ENCODE results near the gene RIOK3.
A peak's percentile ranks its signal among the peaks of the same experiment; 100 is the strongest.
"Not testable (repeated sequence)": the region's sequence is repeated elsewhere in the genome, so short reads cannot be mapped to it uniquely, and the experiment has no call there.

RIOK3 gene

DNA sequence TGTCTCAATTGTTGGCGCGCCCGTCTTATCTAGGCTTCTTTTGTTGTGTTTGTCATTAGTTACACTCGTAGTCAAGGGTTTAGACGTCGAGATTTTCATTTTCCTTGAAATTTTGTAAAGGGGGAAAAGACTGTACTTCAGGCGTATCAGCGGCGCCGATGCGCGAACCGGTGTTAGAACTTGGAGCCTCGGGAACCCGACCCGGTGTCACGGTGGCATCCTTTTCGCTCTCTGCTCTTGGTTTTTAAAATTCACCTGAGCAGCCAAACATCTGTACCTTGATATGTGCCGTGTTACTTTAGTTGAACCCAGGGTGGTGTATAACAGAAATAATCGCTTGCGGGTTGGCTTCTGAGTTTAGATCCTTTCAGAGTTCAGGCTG lies 50.9 kb downstream of the RIOK3 start:
- DNase-seq (ENCODE audit: low spot score), result no peak
- TF ChIP-seq, protein P1, sequence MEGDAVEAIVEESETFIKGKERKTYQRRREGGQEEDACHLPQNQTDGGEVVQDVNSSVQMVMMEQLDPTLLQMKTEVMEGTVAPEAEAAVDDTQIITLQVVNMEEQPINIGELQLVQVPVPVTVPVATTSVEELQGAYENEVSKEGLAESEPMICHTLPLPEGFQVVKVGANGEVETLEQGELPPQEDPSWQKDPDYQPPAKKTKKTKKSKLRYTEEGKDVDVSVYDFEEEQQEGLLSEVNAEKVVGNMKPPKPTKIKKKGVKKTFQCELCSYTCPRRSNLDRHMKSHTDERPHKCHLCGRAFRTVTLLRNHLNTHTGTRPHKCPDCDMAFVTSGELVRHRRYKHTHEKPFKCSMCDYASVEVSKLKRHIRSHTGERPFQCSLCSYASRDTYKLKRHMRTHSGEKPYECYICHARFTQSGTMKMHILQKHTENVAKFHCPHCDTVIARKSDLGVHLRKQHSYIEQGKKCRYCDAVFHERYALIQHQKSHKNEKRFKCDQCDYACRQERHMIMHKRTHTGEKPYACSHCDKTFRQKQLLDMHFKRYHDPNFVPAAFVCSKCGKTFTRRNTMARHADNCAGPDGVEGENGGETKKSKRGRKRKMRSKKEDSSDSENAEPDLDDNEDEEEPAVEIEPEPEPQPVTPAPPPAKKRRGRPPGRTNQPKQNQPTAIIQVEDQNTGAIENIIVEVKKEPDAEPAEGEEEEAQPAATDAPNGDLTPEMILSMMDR (IDR thresholded peaks at IDR 0.05), result no peak
- Histone ChIP-seq H3K27ac (peak overlapping the region; percentile 88 to 92), H3K4me3 (peak overlapping the region; percentile 89)

DNA sequence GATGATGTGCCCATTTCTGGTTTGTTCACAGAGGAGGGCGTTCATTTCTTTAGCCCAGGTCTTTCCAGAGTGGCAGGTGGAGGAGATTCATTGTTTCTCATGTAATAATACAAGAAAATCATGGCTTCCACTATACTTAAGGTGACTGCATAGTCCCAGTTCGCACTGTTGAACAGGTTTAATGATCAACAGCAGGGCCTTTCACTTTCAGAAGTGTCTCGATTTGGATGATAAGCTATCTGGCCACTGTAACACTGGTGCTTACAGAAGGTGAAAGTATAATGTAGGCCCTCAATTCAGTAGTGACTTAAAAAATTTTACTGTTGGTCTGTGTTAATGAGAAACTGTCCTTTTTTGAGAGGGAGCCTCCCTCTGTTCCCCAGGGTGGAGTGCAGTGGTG lies 51.6 kb downstream of the RIOK3 start:
- TF ChIP-seq, protein P1 (IDR thresholded peaks at IDR 0.05), result no peak

DNA sequence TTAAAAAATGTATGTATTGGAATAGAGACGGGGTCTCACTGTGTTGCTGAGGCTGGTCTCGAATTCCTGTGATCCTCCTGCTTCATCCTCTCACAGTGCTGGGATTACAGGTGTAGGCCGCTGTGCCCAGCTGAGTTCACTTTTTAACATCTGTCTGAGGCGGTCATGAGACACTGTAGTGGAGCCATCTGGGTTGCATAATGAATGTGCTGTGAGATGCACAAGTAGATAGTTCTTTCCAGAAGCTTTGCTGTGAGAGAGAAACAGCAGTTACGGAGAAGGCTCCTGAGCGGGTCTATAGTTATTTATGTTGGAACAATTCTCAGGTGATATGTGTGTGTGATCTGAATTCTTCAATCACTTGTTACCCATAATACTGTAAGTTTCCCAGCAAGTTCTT lies 53.3 kb downstream of the RIOK3 start:
- Histone ChIP-seq H3K4me3 (no peak overlapping the region), H3K27ac (no peak overlapping the region)
- TF ChIP-seq, protein P1 (IDR thresholded peaks at IDR 0.05), result no peak
- no peak for DNase-seq (ENCODE audit: low spot score)

More for the DNA sequence above, 51.6 kb downstream of the RIOK3 start:
- DNase-seq (ENCODE audit: low spot score), result no peak
- Histone ChIP-seq H3K4me3 (peak overlapping the region; percentile 89), H3K27ac (no peak overlapping the region)

DNA sequence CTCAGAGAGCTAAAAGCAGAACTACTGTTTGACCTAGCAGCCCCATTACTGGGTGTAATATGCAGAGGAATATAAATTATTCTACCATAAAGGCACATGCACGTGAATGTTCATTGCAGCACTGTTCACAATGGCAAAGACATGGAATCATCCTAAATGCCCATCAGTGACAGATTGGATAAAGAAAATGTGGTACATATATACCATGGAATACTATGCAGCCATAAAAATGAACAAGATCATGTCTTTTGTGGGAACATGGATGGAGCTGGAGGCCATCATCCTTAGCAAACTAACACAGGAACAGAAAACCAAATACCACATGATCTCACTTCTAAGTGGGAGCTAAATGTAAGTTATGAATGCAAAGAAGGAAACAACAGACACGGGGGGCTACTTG lies 57.8 kb downstream of the RIOK3 start:
- not testable (repeated sequence) for H3K27ac ChIP-seq; H3K4me3 ChIP-seq; DNase-seq (ENCODE audit: low spot score)

DNA sequence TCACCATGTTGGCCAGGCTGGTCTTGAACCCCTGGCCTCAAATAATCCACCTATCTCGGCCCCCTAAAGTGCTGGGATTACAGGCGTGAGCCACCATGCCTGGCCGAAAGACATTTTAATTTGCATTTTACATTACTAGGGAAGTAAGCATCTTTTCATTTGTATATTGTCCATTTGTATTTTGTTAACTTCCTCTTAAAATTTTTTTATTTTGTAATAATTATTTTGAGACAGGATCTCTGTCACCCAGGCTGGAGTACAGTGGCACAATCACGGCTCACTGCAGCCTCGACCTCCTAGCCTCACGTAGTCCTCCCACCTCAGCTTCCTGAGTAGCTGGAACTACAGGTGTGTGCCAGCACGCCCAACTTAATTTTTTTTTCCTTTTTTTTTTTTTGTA lies 59.1 kb downstream of the RIOK3 start:
- not testable (repeated sequence) for H3K27ac ChIP-seq; DNase-seq (ENCODE audit: low spot score); H3K4me3 ChIP-seq

DNA sequence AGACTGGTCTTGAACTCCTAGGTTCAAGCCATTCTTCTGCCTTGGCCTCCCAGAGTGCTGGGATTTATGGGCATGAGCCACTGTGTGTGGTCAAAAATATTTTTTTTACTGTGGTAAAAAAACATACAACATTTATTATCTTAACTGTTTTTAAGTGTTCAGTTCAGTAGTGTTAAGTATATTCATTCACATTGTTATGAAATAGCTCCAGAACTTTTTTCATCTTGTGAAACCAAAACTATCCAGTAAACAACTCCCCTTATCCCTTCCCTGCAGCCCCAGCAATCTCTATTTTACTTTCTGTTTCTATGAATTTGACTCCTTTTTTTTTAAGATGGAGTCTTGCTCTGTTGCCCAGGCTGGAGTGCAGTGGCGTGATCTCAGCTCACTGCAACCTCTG lies 59.6 kb downstream of the RIOK3 start:
- TF ChIP-seq, protein P1 (IDR thresholded peaks at IDR 0.05), result no peak
- H3K27ac ChIP-seq, result no peak overlapping the region
- H3K4me3 ChIP-seq, result no peak overlapping the region
- no peak for DNase-seq (ENCODE audit: low spot score)

DNA sequence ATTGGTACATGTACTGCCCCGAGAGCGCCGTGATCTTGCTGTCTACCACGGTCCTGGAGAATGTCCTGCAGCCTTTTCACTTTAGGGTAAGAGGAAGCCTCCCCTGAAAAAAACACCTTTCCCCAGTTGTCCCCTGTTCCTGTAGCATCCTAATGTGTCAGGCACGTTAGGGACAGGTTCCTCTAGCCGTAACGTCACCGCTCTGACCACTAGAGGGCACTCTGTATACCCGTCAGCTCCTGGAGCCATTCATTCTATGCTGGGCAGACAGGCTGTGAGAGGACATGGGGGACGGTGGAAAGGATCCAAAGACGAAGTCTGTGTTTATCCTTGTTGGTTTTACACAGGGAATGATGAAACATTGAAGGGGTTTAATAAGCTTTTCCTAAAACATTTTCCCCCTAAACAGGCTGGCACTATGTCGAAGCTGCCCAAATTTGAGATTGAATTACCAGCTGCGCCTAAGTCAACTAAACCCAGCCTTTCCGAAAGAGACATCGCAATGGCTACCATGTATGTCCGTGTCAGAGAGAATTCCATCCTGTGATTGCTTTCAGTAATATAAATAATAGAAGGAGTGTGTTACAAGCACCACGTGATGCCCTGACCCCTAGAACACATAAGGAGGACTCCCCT lies 62.9 kb downstream of the RIOK3 start:
- H3K27ac ChIP-seq, result no peak overlapping the region
- no peak overlapping the region for H3K4me3 ChIP-seq
- no peak for DNase-seq (ENCODE audit: low spot score)
- TF ChIP-seq, protein P1 (IDR thresholded peaks at IDR 0.05), result peak; percentile 62

DNA sequence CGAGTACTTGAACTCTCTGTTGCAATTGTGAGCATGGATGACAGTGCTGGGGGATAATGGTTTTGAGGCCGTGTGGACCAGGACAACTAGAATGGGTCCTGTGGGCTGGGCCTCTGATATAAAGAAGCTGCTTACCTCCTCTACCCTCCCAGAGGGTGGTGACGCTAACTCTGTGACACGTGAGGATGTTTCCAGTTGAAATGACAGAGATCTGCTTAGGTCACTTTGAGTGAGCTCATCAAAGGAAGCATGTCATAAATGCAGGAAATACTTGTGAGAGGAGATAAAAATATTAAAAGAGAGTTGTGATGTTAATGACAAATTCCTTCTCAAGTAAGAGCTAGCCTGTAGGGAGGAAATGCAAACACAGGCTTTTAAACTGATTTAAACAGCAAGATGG lies 66.6 kb downstream of the RIOK3 start:
- Histone ChIP-seq H3K27ac (no peak overlapping the region), H3K4me3 (no peak overlapping the region)
- DNase-seq (ENCODE audit: low spot score), result no peak
- TF ChIP-seq, protein P1 (IDR thresholded peaks at IDR 0.05), result no peak

Data from coronary artery (tissue), 2 donors.